TTC549 (cell line): ENCODE results near the gene G6PC2.
"Not testable (repeated sequence)": the region's sequence is repeated elsewhere in the genome, so short reads cannot be mapped to it uniquely, and the experiment has no call there.

Experiments used
- FAIRE-seq: peaks from 2 replicates; lab custom pipeline; 2012; peaks lifted over from hg19 to GRCh38; lab: Jason Lieb, UNC

The G6PC2 gene

DNA sequence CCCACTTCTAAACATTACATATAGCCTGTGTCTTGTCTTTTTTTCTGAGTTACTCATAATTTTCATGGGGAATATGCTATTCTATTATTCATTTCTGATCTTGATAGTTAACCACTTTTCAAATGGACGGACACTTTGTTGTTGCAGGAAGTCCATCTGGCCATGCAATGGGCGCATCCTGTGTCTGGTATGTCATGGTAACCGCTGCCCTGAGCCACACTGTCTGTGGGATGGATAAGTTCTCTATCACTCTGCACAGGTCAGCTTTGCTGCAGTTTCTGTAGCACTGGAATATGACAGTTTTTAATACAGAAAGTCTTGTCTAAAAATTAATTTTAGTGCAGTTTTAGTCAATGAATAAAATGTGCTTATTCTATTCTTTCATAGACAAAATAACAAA is 3.3 kb downstream of the G6PC2 start:
- FAIRE-seq = no peak

GRCh38 chr2:168907940-168908662 is 7.0 kb downstream of the G6PC2 start:
- no peak for FAIRE-seq

- FAIRE-seq = no peak
Observed at GRCh38 chr2:168910330-168910729, 9.2 kb downstream of the G6PC2 start.

GRCh38 chr2:168912466-168912865 is 11.4 kb downstream of the G6PC2 start:
- no peak for FAIRE-seq

DNA sequence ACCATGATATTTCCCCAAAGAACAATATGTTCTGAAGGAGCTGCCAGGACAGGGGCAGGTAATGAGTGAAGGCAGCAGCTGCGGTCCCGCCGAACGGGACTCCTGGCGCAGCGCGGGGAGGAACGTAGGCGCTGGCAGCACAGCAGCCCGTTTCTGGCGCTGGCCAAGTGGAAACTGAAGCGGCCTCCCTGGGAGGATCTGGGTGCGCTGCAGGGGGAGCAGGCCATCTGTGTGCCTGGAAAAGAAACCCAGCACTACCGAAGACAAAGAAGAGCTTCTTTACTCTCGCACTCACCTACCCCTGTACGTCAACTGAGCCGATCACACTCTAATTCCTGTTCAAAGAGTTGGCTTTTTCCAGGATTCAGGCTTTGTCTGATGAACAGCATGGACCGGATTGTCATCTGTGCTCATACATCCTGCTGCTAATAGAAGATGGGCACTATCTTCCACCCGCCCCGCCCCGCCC is 11.8 kb downstream of the G6PC2 start:
- FAIRE-seq = no peak

DNA sequence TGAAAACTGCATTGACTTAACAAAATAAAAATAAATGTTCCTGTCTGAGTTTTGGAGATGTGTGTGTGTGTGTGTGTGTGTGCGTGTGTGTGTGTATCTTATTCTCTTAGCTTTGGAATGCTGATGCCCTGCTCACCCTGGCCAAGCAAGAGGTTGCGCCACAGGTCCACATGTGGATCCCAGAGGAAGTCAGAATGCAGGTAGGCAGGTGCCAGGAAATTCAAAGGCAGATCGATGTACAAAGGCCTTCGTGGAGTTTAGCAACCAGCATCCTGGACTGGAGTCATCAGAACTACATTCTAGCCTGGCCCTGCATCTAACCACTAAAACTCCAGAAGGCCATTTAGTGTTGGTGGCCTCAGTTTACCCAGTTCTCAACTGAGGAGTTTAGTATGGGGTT is 12.4 kb downstream of the G6PC2 start:
- FAIRE-seq = no peak

GRCh38 chr2:168915441-168916330 is 14.6 kb downstream of the G6PC2 start:
- no peak for FAIRE-seq

- no peak for FAIRE-seq
Observed at GRCh38 chr2:168916331-168916675, 15.2 kb downstream of the G6PC2 start.

DNA sequence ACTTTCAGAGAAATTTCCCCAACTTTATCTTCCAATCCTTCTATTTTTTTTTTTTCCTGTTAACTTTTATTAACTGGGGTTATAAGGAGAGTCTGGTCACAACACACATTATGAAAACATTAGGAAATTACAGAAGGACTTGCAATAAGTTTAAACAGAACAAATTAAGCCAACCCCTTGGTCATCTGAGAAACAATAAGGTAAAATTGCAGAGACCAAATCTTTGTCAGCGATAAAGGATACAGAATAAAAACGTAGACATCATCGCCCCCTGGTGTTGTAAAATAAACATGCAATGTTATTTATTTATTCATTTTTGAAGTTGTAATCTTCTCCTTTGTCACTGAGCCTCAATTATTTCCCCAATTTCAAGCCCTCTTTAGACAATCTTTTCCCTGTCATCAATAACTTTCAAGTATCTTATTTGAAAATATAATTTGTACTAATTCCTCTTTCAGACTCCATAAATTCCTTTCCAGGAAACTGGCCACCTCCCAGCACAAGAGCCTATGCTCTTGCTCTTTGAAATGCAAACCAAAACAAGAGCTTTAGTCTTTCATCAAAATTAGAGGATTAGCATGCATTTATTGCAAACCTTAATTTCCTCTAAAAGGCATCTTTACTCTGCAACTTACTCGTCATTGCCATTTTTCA is 19.5 kb downstream of the G6PC2 start:
- FAIRE-seq = peak; percentile 90

DNA sequence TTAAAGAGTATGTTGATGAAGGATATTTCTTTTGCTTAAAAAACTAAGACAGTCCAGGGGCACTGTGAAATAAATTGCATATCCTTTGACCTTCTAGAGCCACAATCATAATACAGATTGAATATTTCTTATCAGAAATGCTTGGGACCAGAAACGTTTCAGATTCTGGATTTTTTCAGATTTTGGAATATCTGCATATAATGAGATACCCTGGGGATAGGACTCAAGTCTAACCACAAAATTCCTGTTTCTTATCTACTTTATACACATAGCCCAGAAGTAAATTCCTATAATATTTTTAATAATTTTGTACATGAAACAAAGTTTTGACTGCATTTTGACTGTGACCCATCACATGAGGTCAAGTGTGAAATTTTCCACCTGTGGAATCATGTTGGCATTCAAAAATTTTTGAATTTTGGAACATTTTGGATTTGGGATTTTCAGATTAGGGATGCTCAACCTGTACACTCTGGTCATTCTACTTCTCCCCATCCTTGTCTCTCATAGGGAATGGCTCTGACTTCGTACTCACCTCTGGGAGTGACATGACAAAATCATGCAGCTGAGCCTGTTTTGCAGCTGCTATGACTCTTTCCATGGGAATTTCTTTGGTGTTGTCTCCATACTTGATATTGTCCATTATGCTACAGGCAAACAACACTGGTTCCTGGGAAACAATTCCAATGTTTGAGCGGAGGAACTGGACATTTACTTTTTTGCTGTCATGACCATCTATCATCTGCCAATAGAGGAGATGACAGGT is 25.7 kb downstream of the G6PC2 start:
- no peak for FAIRE-seq

GRCh38 chr2:168928113-168928831 is 27.2 kb downstream of the G6PC2 start:
- FAIRE-seq = no peak

GRCh38 chr2:168929031-168929430 is 27.9 kb downstream of the G6PC2 start:
- FAIRE-seq = no peak

- no peak for FAIRE-seq
Observed at GRCh38 chr2:168930242-168930641, 29.2 kb downstream of the G6PC2 start.

DNA sequence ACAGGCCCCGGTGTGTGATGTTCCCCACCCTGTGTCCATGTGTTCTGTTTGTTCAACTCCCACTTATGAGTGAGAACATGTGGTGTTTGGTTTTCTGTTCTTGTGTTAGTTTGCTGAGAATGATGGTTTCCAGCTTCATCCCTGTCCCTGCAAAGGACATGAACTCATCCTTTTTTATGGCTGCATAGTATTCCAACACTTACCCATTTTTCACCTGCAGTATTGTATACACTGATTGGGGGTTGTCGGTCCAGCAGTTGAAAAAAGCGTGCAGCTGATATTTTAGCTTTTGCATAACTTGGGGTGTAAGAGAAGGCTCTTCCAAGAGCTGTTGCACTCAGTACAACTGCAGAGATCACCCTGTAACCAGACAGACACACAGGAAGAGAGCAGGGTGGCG is 31.1 kb downstream of the G6PC2 start:
- FAIRE-seq = not testable (repeated sequence)

- FAIRE-seq = no peak
Observed at GRCh38 chr2:168934826-168935225, 33.7 kb downstream of the G6PC2 start.

DNA sequence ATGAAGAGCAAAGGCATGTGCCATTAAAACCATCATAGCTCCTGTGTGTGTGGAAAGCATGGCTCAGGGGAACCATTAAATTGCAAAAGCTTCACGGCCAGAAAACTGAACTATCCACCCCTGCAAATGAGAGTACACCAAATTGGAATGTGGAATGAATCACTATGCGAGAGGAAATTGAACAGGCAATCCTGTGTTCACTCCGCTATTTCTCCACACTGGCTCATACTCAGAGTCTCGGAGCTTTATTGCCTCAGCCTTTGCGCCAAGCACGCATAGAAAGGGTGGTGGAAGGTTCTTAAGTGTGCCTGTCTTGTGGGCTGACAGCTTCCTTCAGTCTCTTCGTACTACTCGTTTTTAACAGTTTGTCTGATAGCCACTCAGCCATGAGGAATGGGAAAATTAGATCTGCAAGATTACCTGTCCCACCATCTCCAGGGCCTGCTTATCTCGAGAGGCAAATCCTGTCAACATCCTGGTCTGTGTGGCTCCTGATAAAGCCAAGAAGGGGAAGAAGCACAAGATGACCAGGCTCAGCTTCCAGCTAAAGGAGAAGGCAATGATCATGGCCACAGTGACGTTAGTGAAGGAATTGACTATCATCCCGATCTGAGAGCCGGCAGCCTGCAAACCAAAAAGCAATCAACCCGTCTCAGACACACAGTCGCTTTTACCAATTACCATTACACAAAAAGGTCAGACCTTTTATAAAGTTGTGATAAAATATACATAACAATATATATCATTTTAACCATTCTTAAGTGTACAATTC is 34.9 kb downstream of the G6PC2 start:
- no peak for FAIRE-seq

DNA sequence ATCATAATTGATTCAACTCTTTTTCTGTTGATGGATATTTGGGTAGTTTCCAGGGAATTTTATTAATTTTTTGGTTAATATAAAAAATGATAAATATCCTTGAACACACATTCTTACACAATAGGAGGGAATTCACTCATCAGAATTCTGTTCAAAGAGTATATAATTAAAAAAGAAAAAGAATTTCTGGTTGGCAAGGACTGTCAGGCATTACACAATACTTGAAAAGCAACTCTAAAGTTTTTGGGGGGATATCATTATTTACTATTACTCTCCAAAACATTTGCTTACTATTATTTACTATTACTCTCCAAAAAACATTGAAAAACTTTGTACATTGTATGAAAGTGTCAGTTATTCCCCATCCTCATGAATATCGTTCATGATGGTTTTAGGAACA is 38.0 kb downstream of the G6PC2 start:
- FAIRE-seq = no peak

DNA sequence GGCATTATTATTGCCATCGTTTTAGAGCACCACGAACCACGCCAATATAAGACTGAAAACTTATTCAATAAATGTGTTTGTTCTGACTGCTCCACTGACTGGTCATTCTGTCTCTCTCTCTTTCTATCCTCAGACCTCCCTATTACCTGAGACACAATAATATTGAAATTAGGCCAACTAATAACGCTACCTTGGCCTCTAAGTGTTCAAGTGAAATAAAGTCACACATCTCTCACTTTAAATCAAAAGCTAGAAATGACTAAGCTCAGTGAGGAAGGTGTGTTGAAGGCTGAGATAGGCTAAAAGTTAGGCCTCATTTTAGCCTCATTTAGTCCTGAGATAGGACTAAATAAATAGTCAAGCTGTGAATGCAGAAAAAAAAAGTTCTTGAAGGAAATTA is 38.8 kb downstream of the G6PC2 start:
- FAIRE-seq = no peak

- no peak for FAIRE-seq
Observed at GRCh38 chr2:168941297-168941696, 40.2 kb downstream of the G6PC2 start.

DNA sequence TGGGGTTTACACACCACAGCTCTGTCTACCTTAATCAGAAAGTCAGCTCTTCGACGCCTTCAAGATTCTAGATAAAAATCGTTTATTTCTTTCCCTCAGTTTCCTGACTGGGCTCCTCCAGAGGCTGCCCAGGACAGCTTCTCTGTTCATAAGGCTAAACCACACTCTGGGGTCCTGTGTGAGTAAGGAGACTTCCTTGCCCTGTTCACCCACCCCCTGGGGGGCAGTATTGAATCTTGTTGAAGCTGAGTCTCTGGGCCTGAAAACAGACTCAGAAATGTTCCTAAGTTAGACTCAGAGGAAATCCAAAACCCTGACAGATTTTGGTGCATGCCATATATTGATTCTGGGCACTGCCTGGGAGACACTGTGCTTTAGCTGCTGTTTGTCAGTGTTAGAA is 43.0 kb downstream of the G6PC2 start:
- FAIRE-seq = no peak

GRCh38 chr2:168945508-168945907 is 44.4 kb downstream of the G6PC2 start:
- FAIRE-seq = no peak
